K562 (cell line): ENCODE results near the gene OTOR. TPM values are rescaled to one million over a fixed set of nuclear protein-coding genes. Genes with fewer than 3 reads are reported as not detected.

Experiments used
- FOXA3 ChIP-seq, 2 experiments: fragments of 450-650 bp in 1 of 2; sonication (generic) in 1 of 2; formaldehyde crosslinking; IDR thresholded peaks in 1 of 2; conservative IDR thresholded peaks in 1 of 2; 2 replicates each; pipeline versions ENCODE4 v1.4.0 to v1.8.0; 2020 to 2022; ENCODE audit warnings: mild to moderate bottlenecking in 2 of 2, missing genetic modification reagents in 1 of 2
- GTF2F1 ChIP-seq: IDR thresholded peaks from 2 replicates; pipeline ENCODE4 v1.6.1; 2011; ENCODE audit warnings: low read depth, low read length, improper control_type of control experiment
- PATZ1 ChIP-seq: fragments of 250-450 bp; sonication (Bioruptor Pico); IDR thresholded peaks from 2 replicates; pipeline ENCODE4 v1.5.0; 2020; ENCODE audit warnings: mild to moderate bottlenecking, borderline replicate concordance
- REST ChIP-seq, 2 experiments: fragments of 450-650 bp; formaldehyde crosslinking in 1 of 2; IDR thresholded peaks; 2 replicates each; pipeline versions ENCODE4 v1.4.0 to v1.6.1; 2014 to 2020; ENCODE audit warnings: mild to moderate bottlenecking in 2 of 2, borderline replicate concordance in 1 of 2, low read depth in 1 of 2
- ZNF512 ChIP-seq: IDR thresholded peaks from 2 replicates; pipeline ENCODE4 v1.6.1; 2016; ENCODE audit warnings: missing genetic modification characterization, missing compliant biosample characterization
- polyA plus RNA-seq, 8 experiments: library from polyadenylated mRNA; depleted of rRNA in 4 of 8; stranded (reverse) in 5 of 8; unstranded in 3 of 8; fragments of >200 nt; fragmentation: Nextera tagmentation in 2 of 8; fragmentation: Illumina TruSeq in 1 of 8; extraction: Ambion mirVana in 2 of 8; extraction: Trizol in 1 of 8; gene quantifications; 2 replicates each; pipeline versions ENCODE4 v1.2.1 to v1.2.3, GENCODE V29; 2011 to 2014; ENCODE audit warnings: inconsistent platforms in 1 of 8, missing spikeins in 1 of 8
- total RNA-seq, 7 experiments: library from RNA; depleted of rRNA in 6 of 7; stranded (reverse); fragments of >200 nt in 6 of 7; fragmentation: Illumina TruSeq in 2 of 7; extraction: Trizol in 2 of 7; gene quantifications; 2 replicates each; pipeline versions ENCODE4 v1.2.1 to v1.2.3, GENCODE V29; 2011 to 2021; ENCODE audit warnings: low replicate concordance in 1 of 7

The OTOR gene
- total and polyA plus RNA-seq, 9 of the 15 experiments (the other 6 are each of a cell fraction or from before 2014, with no cell fraction given): not detected

GRCh38 chr20:16714242-16714641, 33.9 kb upstream of the OTOR start (continued):
- TF ChIP-seq REST (IDR thresholded peaks at IDR 0.05; ENCODE audit: borderline replicate concordance): no peak
- TF ChIP-seq REST (CRISPR knock-in tag; IDR thresholded peaks at IDR 0.05; ENCODE audit: low read depth): no peak
- TF ChIP-seq ZNF512 (tag): no peak
- TF ChIP-seq FOXA3 (CRISPR knock-in tag; conservative IDR thresholded peaks at IDR 0.05 in 1 of 2, IDR thresholded peaks at IDR 0.05 in 1 of 2): no peak
- no peak for TF ChIP-seq PATZ1 (CRISPR knock-in tag)
- TF ChIP-seq GTF2F1: no peak
- TF ChIP-seq, all 486 proteins: peak for 0
